ENCODE data around the gene AQP1. TPM values are rescaled to one million over a fixed set of nuclear protein-coding genes. Genes with fewer than 3 reads are reported as not detected.

The AQP1 gene
- total RNA-seq, 4 donors from 2014 or later: 21.3 to 98.3 (median 28.4) TPM

GRCh38 chr7:30941582-30942323 lies 30.1 kb downstream of the AQP1 start:
- no peak for TF ChIP-seq EP300 (IDR thresholded peaks at IDR 0.05; ENCODE audit: low read depth)
- DNase-seq: no peak
- Histone ChIP-seq H3K27me3 (peaks cover 3% of the 10 kb centered on the region), H3K36me3 (no peaks in the 10 kb centered on the region), H3K4me1 (peaks cover 0 to 28% (median 15%) of the 10 kb centered on the region in 4 donors), H3K9me3 (peaks cover 7 to 11% of the 10 kb centered on the region in 2 donors), H3K27ac (no peak overlapping the region), H3K4me3 (no peak overlapping the region)
- in situ Hi-C loops (cut with MboI; ENCODE audit: low pct_ligation_motif_present in 1 of 4, low pct_unique_long_range_greater_than_20kb in 1 of 4, low sequenced_read_pairs in 3 of 4) (no loop called here), intact Hi-C loops (cut with DNase I; ENCODE audit: low total_unique reads) (no loop called here)
- 35 to 40% methylated on average over 8 of the region's 8 CpGs for WGBS, 2 donors (ENCODE audit: low coverage in 1 of 2)

- TF ChIP-seq POLR2A (IDR thresholded peaks at IDR 0.05): no peak
- no peak for TF ChIP-seq EP300 (IDR thresholded peaks at IDR 0.05; ENCODE audit: low read depth)
- TF ChIP-seq POLR2AphosphoS5 (IDR thresholded peaks at IDR 0.05): no peak
- TF ChIP-seq, protein P1, sequence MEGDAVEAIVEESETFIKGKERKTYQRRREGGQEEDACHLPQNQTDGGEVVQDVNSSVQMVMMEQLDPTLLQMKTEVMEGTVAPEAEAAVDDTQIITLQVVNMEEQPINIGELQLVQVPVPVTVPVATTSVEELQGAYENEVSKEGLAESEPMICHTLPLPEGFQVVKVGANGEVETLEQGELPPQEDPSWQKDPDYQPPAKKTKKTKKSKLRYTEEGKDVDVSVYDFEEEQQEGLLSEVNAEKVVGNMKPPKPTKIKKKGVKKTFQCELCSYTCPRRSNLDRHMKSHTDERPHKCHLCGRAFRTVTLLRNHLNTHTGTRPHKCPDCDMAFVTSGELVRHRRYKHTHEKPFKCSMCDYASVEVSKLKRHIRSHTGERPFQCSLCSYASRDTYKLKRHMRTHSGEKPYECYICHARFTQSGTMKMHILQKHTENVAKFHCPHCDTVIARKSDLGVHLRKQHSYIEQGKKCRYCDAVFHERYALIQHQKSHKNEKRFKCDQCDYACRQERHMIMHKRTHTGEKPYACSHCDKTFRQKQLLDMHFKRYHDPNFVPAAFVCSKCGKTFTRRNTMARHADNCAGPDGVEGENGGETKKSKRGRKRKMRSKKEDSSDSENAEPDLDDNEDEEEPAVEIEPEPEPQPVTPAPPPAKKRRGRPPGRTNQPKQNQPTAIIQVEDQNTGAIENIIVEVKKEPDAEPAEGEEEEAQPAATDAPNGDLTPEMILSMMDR (IDR thresholded peaks at IDR 0.05): no peak
- in situ Hi-C loops (cut with MboI; ENCODE audit: low pct_ligation_motif_present in 1 of 4, low pct_unique_long_range_greater_than_20kb in 1 of 4, low sequenced_read_pairs in 3 of 4): no loop called here
- intact Hi-C loops (cut with DNase I; ENCODE audit: low total_unique reads): no loop called here
These were observed 38.5 kb downstream of the AQP1 start for GRCh38 chr7:30950197-30950596.

GRCh38 chr7:30954914-30955313 lies 43.3 kb downstream of the AQP1 start:
- H3K9me3 ChIP-seq: peaks cover 0 to 4% of the 10 kb centered on the region in 2 donors
- no peak overlapping the region for H3K4me3 ChIP-seq
- no peaks in the 10 kb centered on the region for H3K4me1 ChIP-seq
- no peak overlapping the region for H3K27ac ChIP-seq
- no peak for DNase-seq
- WGBS, 2 donors (ENCODE audit: low coverage in 1 of 2): 66 to 71% methylated on average over 4 of the region's 4 CpGs
- H3K36me3 ChIP-seq: no peaks in the 10 kb centered on the region
- H3K27me3 ChIP-seq: no peaks in the 10 kb centered on the region
- intact Hi-C loops (cut with DNase I; ENCODE audit: low total_unique reads) (no loop called here), in situ Hi-C loops (cut with MboI; ENCODE audit: low pct_ligation_motif_present in 1 of 4, low pct_unique_long_range_greater_than_20kb in 1 of 4, low sequenced_read_pairs in 3 of 4) (no loop called here)
- no peak for TF ChIP-seq POLR2A (IDR thresholded peaks at IDR 0.05)
- TF ChIP-seq, protein P1 (IDR thresholded peaks at IDR 0.05): no peak
- no peak for TF ChIP-seq EP300 (IDR thresholded peaks at IDR 0.05; ENCODE audit: low read depth)
- no peak for TF ChIP-seq POLR2AphosphoS5 (IDR thresholded peaks at IDR 0.05)

More at GRCh38 chr7:30950197-30950596, 38.5 kb downstream of the AQP1 start:
- Histone ChIP-seq H3K27ac (no peak overlapping the region), H3K4me1 (no peaks in the 10 kb centered on the region), H3K4me3 (no peak overlapping the region), H3K36me3 (no peaks in the 10 kb centered on the region), H3K27me3 (no peaks in the 10 kb centered on the region), H3K9me3 (peaks cover 3 to 5% of the 10 kb centered on the region in 2 donors)
- no peak for DNase-seq

DNA sequence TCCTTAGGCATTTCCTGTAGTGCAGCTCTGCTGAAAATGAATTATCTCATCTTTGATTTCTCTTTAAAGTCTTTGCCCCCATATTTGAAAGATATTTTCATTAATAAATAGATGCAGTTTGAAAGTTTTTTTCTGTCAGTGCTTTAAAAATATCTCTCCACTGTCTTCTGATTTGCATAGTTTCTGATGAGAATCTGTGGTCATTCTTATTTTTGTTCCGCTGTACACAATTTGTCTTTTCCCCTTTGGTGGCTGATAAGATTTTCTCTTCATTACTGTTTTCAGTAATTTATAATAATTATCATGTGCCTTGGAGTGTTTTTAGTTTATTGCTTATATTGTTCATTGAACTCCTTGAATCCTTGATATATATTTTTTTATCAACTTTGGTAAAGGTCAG lies 45.1 kb downstream of the AQP1 start:
- DNase-seq: no peak
- Histone ChIP-seq H3K4me1 (no peaks in the 10 kb centered on the region), H3K9me3 (peaks cover 0 to 4% of the 10 kb centered on the region in 2 donors), H3K27ac (no peak overlapping the region), H3K36me3 (no peaks in the 10 kb centered on the region), H3K4me3 (no peak overlapping the region), H3K27me3 (no peaks in the 10 kb centered on the region)
- WGBS, 2 donors (ENCODE audit: low coverage in 1 of 2): 88% methylated on average over 1 of the region's 1 CpG; no CpG with 5 or more reads in 1 of the 2 donors
- intact Hi-C loops (cut with DNase I; ENCODE audit: low total_unique reads): no loop called here
- in situ Hi-C loops (cut with MboI; ENCODE audit: low pct_ligation_motif_present in 1 of 4, low pct_unique_long_range_greater_than_20kb in 1 of 4, low sequenced_read_pairs in 3 of 4): no loop called here
- TF ChIP-seq, protein P1 (IDR thresholded peaks at IDR 0.05): no peak
- TF ChIP-seq POLR2AphosphoS5 (IDR thresholded peaks at IDR 0.05): no peak
- no peak for TF ChIP-seq POLR2A (IDR thresholded peaks at IDR 0.05)
- TF ChIP-seq EP300 (IDR thresholded peaks at IDR 0.05; ENCODE audit: low read depth): no peak
